ENCODE measurements around the gene PPP2R3C.
"Not testable (repeated sequence)": the region's sequence is repeated elsewhere in the genome, so short reads cannot be mapped to it uniquely, and the experiment has no call there.

The PPP2R3C gene

DNA sequence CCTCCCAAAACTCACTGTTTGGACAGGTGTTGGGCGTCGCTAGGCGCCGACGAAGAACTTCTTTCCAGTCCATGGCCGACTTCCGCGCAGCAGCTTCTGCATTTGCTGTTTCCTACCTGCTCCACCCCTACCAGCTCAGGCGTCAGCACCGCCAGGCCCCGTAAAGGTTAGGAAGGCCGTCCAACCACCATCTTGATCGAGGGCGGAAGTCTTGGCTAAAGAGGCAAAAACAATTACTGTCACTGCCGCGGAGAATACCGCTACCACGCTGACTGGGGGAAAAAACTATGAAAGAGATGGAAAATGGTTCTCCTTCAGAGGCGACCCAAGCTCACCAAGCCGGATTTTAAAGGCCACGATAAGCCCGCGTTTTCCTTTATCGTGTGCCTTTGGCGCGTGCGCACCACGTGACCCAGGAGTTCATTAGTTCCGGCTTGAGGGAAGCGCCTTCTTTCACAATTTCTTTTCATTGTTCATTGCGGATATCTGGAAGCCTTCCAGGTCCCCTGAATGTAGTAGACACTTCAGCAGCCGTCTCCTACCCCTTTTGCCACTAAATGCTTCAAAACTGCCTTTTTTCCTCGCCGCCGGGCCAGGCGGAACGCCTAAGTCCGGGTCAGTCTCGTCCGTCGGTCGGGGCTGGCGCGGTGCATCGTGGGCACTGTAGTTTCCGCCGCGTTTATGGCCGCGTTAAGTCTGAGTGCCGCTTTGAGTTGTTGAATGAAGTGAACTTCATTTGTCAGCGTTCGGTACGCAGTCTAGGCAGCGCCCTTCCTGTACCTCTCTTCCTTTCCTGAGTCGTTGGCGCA is at the start of gene PPP2R3C, which contains the start of gene PRORP:
Gene PPP2R3C (minus strand): TSS at position 104 of the 809 bp plus-strand sequence. CDS start 31 bp downstream, at position 73.
Gene PRORP (plus strand): TSS at position 666 of the 809 bp plus-strand sequence. CDS start 694 bp downstream, outside the sequence.
- DNase-seq (ENCODE audit: low read depth, low spot score): peak; percentile 95

DNA sequence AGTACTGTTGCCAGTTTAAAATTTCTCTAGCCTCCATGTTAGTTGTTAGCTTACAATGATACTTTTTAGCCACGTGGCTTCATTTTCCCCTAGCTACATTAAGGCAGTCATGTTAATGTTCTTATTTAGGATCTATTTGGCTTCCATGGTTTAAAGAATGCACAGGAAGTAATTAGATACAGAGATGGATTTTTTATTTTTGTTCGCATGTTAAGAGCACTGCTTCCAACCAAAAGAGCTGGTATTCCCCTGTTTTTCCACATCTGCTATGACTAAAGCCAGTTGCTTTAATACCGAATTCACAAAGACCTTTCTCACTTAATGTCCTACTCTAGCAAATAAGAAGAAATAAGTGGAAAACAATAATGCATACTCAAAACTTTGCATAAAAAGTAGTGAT is 45.7 kb upstream of the PPP2R3C start:
- DNase-seq (ENCODE audit: low read depth, low spot score): no peak

DNA sequence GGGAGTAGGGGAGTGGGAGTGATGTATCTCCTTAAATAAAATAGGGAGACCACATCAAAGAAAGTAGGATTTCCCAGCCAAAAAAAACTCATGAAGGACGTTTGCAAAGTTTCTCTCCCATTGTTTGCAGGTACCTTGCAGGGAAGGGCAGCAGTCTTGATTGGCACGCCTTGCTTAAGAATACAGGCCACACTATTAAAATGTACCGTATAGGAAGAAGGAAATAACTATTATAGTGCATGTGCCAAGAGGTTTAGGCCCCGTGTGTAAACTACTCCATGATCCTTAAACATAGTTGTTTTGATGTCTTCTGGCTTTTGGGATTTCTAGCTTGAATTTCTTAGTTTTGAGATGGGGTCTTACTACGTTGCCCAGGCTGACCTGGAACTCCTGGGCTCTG is 43.1 kb upstream of the PPP2R3C start:
- no peak for DNase-seq (ENCODE audit: low read depth, low spot score)

DNA sequence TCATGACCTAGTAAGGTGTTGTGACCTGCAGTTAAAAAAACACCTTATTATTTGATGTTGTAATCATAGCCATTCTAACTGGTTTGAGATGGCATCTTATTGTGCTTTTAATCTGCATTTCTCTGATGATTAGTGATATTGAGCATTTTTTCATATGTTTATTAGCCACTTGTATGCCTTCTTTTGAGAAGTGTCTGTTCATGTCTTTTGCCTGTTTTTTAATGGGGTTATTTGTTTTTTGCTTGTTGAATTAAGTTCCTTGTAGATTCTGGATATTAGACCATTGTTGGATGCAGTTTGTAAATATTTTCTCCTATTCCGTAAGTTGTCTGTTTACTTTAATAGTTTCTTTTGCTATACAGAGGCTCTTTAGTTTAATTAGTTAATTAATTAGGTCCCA is 41.6 kb upstream of the PPP2R3C start:
- no peak for DNase-seq (ENCODE audit: low read depth, low spot score)

DNA sequence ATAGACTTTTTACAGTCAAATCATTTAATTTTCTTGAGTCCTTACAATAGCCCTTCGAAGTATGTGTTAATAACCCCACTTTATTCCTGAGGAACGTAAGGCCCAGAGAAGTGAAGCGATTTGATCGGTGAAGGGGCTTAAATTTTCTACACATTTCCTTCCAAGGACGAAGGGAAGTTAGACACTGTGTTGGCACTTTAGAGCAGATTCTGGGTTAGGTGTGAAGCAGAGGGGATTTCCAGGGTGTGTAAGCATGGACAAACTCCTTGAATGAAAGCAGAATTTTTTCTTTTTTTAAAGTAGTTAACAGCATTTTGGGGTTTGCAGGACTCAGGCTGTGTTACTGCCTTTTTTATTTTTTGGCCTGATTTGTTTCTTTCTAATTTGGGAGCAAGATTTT is 39.4 kb upstream of the PPP2R3C start:
- DNase-seq (ENCODE audit: low read depth, low spot score): no peak

DNA sequence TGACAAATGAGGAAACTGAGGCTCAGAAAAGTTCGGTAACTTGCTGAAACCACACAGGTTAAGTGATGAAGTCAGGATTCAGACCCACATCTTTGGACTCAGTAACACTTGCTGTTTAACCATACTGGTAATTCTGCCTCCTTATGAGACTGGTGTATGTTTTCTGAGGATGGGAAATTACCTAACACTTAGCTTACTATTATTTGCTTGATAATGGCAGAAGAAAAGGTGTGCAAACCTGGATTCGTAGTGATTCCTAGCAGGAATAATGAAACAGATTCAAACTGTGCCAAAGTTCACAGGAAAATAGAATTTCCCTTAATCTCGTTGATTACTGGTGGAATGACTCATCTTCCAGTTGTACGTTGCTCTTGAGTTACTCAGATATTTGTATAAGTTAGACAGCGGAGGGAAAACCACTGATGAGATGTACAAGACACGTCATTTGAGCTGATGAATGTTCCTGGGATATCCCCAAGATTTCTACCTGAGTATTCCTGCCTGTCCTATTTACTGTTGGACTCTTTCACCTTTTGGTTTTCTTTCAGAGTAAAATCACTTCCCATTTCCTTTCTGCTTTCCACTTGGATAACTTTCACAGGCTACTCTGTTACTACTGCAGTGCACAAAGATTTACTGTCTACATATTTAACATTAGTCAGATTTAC is 38.1 kb upstream of the PPP2R3C start:
- no peak for DNase-seq (ENCODE audit: low read depth, low spot score)

DNA sequence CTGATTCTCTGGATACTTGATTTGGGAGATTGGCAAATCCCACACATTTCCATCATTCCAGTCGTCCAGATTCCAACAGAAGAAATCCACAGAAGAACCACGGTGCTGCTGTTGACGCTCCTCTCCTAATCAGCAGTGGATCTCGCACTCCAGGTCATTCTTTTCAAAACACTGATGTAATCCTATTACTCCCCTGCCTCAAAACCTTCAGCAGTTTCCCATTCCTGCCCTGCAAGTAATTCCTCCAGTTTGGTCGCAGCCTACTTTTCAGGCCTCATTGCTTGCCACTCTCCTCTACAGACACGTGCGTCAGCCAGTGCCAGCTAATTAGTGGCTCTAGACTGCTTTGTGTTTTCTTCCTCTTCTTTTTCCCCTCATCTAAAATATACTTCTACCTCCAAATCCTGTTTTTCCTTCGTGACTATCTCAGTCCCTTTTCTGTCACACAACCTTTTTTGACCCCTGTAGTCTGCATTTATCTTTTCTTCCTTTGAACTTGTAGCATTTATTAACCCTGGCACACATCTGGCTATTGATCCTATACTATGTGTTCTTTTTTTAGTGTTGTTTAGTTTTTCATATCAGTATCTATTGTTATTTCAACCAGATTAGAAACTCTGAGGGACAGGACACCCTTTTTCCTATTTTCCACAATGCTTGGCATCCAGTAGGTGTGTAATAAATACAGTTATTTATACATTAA is 37.3 kb upstream of the PPP2R3C start:
- DNase-seq (ENCODE audit: low read depth, low spot score): no peak

DNA sequence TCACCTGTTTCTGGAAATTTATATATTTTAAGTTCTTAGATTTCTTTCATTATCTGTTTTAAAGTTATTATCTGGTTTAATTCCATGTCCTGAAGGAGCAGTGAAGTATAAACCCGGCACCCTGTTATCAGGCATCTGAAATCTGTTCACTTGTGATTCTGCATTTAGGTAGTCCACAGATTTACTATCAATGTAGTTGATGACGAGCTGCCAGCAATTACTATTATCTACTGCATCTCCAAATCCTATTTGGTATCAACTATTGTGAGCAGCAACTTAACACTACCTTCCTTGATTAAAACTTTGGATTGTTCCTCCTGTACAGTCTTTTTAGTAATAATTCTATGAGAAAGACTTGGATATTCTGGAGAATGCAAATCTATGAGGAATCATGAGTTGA is 36.7 kb upstream of the PPP2R3C start:
- no peak for DNase-seq (ENCODE audit: low read depth, low spot score)

DNA sequence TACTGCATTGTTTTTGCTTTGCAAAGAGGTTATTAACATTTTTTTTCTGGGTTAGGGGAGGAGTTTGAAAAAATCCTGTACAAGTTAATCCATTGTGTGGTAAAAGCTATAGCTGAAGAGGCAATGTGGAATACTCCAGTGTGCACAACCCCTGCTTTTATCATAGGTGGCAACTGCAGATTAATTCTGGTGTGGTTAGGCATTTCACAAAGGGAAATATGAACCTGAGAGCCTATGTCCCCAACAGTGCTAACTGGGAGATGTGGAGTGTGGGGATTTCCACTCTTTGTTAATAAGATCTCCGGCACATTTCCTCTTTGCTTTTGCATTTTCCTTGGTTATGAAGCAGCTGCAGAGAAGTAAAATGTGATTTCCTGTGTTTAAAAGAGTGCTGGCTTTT is 34.2 kb upstream of the PPP2R3C start:
- DNase-seq (ENCODE audit: low read depth, low spot score): no peak

DNA sequence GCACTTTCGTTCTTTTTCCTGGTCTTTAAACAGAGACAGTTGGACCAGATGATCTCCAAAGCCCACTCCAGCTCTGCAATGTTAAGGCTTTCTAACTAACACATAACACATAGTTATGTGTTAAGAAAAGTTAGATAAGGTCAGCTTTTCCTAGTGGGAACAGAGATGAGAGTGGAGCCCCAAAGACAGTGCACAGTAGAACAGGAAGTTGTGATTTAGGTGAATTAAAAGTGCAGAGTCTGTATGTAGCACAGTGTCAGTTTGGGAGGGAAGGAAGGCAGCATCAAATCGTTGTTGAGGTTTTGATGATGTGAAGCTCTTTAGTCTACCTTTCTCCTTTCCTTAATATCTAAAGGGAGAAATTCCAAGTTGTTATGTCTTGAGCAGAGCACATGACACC is 32.2 kb upstream of the PPP2R3C start:
- no peak for DNase-seq (ENCODE audit: low read depth, low spot score)

DNA sequence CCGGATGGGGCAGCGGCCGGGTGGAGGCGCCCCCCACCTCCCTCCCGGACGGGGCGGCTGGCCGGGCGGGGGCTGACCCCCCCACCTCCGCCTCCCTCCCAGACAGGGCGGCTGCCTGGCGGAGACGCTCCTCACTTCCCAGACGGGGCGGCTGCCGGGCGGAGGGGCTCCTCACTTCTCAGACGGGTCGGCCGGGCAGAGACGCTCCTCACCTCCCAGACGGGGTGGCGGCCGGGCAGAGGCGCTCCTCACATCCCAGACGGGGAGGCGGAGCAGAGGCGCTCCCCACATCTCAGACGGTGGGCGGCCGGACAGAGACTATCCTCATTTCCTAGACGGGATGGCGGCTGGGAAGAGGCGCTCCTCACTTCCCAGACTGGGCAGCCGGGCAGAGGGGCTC is 30.7 kb upstream of the PPP2R3C start:
- DNase-seq (ENCODE audit: low read depth, low spot score): not testable (repeated sequence)

DNA sequence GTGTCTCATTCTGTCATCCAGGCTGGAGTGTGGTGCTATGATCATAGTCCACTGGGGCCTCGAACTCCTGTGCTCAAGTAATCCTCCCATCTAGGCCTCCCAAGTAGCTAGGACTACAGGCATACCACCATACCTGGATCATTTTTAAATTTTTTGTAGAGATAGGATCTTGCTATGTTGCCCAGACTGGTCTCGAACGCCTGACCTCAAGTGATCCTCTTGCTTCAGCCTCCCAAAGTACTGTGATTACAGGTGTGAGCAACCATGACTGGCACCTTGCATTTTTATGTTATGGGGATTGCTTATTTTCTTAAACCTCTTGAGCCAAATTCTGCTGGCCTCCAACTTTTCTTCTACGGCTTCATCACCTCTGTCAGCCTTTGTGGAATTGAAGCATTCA is 27.4 kb upstream of the PPP2R3C start:
- no peak for DNase-seq (ENCODE audit: low read depth, low spot score)

DNA sequence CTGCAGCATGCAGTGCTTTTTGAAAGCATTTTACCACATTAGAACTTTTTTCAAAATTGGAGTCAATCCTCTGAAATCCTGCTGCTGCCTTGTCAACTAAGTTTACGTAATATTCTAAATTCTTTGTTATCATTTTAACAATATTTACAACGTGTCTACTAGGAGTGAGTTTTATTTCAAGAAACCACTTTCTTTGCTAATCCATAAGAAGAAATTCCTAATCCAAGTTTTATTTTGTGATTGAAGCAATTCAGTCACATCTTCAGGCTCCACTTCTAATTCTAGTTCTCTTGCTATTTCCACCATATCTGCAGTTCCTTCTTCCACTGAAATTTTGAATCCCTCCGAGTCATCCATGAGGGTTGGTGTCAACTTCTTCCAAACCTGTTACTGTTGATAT is 25.9 kb upstream of the PPP2R3C start:
- no peak for DNase-seq (ENCODE audit: low read depth, low spot score)

DNA sequence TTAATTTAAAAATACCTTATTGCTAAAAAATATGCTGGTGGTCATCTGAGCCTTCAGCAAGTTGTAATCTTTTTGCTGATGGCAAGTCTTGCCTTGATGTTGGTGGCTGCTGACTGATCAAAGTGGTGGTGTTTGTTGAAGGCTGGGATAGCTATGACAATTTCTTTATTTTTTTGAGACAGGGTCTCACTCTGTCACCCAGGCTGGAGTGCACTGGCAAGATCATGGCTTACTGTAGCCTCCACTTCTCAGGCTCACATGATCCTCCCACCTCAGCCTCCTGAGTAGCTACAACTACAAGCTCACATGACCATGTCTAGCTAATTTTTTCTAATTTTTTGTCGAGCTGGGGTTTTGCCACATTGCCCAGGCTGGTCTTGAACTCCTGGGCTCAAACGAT is 25.4 kb upstream of the PPP2R3C start:
- DNase-seq (ENCODE audit: low read depth, low spot score): no peak

DNA sequence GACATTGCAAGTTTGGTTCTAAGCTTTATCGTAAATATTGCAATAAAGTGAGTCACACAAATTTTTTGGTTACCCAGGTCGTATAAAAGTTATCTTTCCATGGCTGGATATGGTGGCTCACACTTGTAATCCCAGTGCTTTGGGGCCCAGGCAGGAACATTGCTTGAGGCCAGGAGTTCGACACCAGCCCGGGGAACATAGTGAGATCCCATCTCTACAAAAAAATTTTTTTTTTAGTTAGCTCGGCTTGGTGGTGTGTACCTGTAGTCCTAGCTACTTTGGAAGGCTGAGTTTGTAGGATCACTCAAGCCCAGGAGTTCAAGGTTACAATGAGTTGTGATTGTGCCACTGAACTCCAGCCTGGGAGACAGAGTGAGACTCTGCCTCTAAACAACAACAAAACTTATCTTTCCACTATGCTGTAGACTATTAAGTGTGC is 24.9 kb upstream of the PPP2R3C start:
- DNase-seq (ENCODE audit: low read depth, low spot score): no peak

DNA sequence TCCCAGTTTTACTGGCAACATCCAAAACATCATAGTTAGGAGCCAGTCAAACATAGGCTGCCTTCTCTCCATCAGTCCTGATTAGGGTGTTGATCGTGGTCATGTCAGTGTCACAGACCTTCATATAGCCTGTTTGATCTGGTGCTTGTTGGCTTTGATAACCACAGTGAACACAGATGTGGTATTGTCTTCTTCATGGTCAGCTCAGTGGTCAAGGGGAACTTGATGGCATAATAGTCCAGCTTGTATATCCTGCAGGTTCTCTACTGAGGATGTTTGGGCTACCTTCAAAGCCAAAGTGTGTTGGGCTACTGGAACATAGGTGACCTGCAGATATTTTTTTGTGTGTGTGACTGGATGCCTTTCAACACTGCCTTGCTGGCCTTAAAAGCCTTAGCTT is 22.2 kb upstream of the PPP2R3C start:
- no peak for DNase-seq (ENCODE audit: low read depth, low spot score)

DNA sequence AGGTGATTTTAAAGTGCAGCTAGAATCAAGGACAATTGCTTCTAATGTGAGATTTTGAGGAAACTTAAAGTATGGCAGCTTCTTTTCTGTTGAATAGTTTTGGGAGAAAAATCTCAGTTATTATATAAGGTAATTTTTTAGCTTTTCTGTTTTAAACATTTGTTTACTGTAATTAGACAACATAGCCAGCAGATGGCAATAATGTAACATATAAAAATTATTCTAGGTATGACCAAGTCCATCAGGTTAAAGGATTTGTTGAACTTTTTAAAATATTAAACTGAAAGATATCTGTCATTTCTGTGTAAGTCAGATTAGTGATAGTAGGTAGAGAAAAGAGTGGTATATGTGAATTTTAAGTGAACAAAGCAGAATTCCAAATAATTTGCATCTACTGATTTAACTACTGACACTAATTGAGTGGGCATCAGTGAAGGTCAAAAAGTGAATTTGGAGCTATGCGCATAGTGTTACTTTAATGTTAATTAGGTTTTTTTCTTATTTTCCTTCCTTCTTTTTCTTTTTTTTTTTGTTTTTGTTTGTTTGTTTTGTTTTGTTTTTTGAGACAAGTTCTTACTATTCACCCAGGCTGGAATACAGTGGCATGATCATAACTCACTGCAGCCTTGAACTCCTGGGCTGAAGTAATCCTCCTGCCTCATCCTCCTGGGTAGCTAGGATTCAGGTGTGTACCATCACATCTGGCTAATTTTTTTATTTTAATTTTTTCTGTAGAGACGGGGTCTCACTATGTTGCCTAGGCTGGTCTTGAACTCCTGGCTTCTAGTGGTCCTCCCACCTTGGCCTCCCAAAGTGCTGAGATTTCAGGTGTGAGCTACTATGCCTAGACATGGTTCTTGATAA is 19.2 kb upstream of the PPP2R3C start:
- no peak for DNase-seq (ENCODE audit: low read depth, low spot score)

DNA sequence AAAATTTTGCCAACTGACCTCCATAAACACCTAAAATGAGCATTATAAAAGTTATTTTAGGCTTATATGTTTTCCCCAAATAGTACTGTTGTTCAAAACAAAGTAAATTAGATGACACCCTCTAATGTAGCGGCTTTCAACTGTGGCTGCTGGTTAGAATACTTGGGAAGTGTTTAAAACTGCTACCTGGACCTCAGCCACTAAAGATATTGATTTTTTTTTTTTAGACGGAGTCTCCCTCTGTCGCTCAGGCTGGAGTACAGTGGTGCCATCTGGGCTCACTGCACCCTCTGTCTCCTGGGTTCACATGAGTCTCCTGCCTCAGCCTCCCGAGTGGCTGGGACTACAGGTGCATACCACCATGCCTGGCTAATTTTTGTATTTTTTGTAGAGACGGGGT is 16.8 kb upstream of the PPP2R3C start:
- no peak for DNase-seq (ENCODE audit: low read depth, low spot score)

DNA sequence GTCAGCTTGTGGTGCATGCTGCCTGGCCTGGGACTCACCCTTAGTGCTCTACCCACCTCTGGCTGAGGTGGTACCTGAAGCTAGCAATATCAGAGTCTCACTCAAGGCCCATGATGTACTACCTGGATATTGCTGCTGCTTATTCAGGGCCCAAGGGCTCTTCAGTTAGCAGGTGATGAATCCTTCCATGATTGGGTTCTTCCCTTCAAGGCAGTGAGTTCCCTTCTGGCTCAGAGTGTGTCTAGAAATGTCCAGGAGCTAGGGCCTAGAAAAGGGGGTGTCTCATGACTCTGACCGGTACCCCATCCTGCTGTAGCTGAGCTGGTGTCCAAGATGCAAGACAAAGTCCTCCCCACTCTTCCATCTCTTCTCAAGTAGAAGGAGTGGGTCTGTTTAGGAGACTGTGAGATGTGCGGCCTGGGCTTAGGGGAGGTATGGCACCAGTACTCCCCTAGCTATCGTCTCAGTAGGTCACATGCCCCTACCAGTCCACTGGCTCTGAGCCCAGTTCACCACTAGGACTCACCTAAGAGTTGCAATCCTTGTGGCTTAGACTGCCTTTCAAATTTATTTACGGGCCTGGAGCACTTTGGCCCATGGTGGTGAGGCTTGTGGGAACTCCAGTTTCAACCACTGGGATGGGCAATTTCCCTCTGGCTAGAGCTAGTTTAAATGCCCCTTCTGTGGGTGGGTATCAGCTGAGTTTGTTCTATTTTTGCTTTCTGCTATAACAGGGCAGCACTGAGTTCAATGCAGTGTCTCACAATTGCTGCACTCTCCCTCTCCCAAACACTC is 12.7 kb upstream of the PPP2R3C start:
- no peak for DNase-seq (ENCODE audit: low read depth, low spot score)

DNA sequence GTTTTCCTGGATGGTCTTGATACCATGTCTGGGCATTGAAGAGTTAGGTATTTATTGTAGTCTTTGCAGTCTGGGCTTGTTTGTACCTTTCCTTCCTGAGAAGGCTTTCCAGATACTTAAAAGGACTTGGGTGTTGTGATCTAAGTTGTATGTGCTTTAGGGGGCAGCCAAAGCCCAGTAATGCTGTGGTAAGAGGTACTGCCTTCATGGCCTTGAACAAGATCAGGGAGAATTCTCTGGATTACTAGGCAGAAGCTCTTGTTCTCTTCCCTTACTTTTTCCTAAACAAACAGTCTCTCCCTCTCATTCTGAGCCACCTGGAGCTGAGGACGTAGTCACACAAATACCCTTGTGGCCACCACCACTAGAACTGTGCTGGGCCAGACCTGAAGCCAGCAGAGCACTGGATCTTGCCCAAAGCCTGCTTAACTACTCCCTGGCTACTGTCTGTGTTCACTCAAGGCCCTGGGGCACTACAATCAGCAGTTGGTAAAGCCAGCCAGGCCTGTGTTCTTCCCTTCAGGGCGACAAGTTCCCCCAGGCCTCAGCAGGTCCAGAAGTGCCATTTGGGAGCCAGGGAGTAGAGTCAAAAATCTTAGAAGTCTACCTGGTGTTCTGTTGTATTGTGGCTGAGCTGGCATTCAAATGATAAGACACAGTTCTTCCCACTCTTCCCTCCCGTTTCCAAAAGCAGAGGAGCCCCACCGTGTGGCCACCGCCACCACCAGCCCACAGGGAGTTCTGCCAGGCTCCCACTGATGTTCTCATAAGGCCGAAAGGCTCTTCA is 11.9 kb upstream of the PPP2R3C start:
- no peak for DNase-seq (ENCODE audit: low read depth, low spot score)

Measured in iPS DF 19.7 (cell line).